Activated CD8-positive, alpha-beta memory T cell treated with anti-CD3 and anti-CD28 coated beads, Interleukin-2, amount 50 U/mL, for 24 hours (primary cell): ENCODE results near the gene VARS1.
"Not testable (repeated sequence)": the region's sequence is repeated elsewhere in the genome, so short reads cannot be mapped to it uniquely, and the experiment has no call there.

ENCODE experiments used
- DNase-seq: peaks from one replicate; pipeline ENCODE4 v3.0.0-alpha.2; 2020; ENCODE audit errors: extremely low read depth

Gene VARS1

DNA sequence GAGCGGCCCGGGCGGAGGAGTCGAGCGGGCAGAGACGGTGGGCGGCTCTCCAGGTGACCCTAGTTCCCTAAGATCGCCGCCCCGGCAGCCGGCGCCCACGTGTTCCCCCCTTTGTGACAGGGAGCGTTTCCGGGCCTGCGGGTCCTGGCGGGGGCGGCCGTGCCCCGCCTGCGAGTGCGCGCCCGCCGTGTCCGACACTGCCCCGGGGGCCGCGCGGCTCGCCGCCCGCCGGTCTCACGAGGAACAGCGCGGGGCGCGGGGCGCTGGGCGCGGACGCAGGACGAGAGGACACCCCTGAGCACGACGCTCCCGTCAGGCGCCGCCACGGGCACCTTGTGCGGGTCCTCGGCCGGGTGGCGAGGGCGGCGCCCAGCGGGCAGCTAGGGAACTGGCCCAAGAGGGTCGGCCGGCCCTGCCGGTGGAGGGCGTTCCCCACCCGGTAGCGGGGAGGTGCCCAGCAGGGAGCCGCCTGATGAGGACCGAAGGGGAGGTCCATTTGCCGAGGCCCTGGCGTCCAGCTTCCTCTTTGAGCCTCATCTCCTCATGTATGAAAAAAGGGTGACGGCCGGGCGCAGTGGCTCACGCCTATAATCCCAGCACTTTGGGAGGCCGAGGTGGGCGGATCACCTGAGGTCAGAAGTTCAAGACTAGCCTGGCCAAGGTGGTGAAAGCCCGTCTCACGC, at the start of gene VARS1:
Gene VARS1 (minus strand): TSS at position 137 of the 683 bp plus-strand sequence. CDS start 535 bp downstream, outside the sequence.
- DNase-seq = peak; percentile 60

- no peak for DNase-seq
These were observed 49.0 kb upstream of the VARS1 start for GRCh38 chr6:31844507-31844906.

DNA sequence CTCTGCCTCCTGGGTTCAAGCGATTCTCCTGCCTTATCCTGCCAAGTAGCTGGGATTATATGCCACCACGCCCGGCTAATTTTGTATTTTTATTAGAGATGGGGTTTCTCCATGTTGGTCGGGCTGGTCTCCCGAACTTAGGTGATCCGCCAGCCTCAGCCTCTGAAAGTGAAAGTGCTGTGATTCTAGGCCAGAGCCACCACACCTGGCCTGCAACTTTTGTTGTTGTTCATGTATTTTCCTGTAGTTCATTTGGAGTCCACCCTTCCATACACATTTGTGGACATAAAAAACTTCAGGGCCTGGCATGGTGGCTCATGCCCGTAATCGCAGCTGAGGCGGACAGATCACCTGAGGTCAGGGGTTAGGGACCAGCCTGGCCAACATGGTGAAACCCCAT, 46.5 kb upstream of the VARS1 start:
- DNase-seq = no peak

DNA sequence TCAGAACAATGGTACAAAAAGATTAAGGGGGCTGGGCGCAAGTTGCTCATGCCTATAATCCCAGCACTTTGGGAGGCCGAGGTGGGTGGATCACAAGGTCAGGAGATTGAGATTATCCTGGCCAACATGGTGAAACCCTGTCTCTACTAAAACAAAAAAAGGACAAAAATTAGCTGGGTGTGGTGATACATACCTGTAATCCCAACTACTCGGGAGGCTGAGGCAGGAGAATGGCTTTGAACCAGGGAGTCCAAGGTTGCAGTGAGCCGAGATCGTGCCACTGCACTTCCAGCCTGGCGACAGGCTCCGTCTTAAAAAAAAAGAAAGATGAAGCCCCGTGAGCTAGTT, 44.2 kb upstream of the VARS1 start:
- not testable (repeated sequence) for DNase-seq

GRCh38 chr6:31838968-31839367, 43.4 kb upstream of the VARS1 start:
- DNase-seq = no peak

DNA sequence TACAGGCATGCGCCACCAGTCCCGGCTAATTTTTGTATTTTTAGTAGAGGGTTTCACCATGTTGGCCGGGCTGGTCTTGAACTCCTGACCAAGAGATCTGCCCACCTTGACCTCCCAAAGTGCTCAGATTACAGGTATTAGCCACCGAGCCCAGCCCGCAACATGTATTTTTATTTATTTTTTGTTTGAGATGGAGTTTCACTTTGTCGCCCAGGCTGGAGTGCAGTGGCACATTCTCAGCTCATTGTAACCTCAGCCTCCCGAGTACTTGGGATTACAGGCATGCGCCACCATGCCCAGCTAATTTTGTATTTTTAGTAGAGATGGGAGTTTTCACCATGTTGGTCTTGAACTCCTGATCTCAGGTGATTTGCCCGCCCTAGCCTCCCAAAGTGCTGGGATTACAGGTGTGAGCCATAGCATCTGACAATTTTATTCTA, 42.6 kb upstream of the VARS1 start:
- DNase-seq = not testable (repeated sequence)

DNA sequence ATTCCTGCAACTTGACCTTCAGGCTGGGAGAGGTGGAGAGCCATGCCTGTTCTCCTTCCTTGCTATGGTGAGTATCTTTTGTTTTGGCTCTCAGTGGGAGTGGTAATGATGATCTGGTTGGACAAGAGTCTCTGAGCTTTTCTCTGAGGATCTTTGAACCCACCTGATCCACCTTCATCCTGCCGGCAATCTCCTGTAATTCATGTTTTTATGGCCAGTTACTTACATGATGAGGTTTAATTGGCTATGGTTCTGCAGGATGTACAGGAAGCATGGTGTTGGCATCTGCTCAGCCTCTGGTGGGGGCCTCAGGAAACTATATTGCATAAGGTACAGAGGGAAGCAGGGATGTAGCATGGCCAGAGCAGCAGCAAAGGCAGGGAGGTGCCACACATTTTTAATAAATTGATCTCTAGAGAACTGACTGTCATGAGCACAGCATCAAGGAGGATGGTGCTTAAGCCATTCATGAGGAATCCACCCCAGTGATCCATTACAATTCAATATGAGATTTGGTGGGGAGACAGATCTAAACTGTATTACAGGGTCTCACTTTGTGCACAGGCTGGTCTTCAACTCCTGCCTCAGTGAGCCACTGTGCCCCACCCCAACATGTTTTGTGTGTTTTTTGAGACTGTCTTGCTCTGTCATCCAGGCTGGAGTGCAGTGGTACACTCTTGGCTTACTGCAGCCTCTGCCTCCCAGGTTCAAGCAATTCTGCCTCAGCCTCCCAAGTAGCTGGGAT, 42.0 kb upstream of the VARS1 start:
- no peak for DNase-seq

- no peak for DNase-seq
These were observed 41.2 kb upstream of the VARS1 start for GRCh38 chr6:31836474-31837368.

DNA sequence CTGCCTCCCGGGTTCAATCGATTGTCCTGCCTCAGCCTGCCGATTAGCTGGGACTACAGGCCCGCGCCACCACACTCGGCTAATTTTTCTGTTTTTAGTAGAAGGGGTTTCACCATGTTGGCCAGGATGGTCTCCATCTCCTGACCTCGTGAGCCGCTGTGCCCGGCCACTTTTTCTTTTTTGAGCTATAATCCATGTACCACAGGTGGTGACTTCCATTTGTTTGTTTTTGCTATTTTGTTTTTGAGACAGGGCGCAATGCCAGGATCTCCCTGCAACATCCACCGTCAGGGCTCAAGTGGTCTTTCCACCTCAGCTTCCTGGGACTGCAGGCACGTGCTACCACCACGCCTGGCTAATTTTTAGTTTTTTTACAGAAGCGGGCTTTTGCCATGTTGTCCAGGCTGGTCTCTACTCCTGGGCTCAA, 40.5 kb upstream of the VARS1 start:
- no peak for DNase-seq

DNA sequence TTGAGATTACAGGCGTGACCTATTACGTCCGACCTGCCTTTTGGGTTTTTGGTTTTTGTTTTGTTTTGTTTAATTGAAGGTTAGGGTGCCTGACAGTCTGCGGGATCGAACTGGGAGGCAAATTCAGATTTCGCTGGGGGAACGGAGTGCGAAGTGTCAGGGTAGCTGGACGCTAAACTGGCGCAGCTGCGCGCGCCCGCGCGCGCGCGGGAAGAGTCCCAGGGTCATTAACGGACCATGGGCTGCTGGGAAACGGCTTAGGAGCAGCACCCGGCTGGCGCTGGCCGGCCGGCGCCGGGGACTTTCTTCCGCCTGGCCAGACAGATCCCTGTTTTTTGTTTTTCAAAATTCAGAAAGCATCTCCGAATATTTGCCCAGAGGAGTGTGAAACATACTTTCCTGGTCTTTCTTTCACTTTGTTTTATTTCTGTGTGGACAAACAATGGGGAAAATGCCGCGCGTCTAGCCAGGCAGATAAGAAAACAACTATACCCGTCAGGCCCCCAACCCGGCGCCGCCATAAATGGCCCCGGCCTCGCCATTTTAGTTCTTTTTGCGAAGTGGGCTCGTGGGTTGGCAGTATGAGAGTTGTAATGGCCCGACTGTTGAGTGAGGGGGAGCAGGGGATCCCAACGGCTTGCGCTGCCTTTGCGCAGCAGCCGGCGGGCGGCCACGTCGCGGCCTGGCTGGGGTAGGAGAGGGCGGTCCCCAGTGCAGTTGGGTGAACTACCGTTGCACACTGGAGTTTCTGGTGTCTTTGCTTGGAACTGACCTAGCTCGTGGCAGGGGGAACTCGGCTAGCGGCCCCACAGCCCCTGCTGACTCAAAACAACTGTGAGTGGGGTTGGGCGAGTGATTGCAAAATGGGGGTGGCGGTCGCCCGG, 39.1 kb upstream of the VARS1 start:
- no peak for DNase-seq

DNA sequence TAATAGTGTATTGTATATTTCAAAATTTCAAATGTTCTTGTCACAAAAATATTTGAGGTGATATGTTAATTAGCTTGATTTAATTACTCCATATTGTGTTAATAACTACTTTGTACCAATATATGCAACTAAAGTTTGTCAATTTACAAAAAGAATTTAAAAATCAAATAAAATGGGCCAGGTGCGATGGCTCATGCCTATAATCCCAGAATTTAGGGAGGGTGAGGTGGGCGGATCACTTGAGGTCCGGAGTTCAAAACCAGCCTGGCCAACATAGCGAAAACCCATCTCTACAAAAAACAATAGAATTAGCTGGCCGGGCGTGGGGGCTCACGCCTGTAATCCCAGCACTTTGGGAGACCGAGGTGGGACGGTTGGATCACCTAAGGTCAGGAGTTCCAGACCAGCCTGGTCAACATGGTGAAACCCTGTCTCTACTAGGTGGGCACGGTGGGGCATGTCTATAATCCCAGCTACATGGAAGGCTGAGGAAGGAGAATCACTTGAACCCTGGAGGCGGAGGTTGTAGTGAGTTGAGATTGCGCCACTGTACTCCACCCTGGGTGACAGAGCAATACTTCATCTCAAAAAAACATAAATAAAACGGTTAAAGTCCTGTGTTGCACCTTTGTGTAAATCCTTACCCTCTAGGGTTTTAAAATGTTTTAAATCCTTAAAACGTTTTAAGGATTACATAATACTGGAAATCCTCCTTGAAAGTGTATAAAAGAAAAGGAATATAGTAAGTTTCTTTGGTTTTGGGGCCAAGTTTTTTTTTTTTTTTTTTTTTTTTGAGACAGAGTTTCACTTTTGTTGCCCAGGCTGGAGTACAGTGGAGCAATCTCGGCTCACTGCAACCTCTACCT, 36.0 kb upstream of the VARS1 start:
- no peak for DNase-seq

GRCh38 chr6:31830886-31831335, 35.4 kb upstream of the VARS1 start:
- DNase-seq = no peak

GRCh38 chr6:31829633-31830283, 34.2 kb upstream of the VARS1 start:
- no peak for DNase-seq

- DNase-seq = peak; percentile 88
These were observed 31.9 kb upstream of the VARS1 start, which contains the start of gene HSPA1B for GRCh38 chr6:31827286-31828079. TSS of gene HSPA1B (plus strand) at chr6:31827738. CDS start at chr6:31827951, 213 bp downstream.

DNA sequence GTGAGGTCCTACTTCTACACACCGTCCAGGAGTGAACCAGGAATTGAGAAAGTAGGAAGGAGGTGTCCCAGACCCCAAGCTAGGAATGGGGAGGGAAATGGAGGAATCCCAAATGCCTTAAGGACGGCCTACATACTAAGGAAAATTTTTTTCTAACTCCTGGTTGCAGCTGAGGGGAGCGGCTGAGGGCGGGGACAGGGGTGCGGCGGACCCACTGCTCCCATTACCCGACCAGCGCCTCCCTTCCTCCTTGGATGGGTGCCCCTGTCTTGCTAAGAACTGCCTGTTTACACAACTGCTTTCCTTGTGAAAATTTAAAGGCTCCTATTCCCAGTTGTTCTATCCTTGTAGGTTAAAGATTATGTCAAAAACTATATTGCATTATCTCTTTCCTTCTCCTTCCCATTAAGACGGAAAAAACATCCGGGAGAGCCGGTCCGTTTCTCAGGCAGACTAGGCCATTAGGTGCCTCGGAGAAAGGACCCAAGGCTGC, 31.3 kb upstream of the VARS1 start:
- DNase-seq = no peak

DNA sequence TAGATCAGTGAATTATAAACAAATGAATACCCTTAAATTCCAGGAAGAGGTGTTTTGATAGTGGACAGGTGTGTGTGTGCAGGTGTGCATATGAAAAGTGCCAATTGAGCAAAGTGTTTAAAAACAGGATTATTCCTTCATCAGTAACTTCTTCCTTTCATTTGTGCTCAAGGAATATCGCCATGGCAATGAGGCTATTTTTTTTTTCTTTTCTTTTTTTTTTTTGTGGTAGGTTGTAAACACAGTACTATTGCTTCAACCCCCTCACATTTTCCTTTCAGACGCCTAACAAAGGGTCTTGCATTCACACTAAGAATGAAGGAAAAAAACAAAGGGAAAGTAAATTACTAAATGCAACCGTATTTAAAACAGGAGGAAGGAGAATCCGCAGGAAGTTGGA, 30.0 kb upstream of the VARS1 start:
- no peak for DNase-seq

- not testable (repeated sequence) for DNase-seq
These were observed 28.1 kb upstream of the VARS1 start for GRCh38 chr6:31823592-31824196.
